ENCODE results near the gene SRSF10. TPM values are rescaled to one million over a fixed set of nuclear protein-coding genes. Genes with fewer than 3 reads are reported as not detected.
"Not testable (repeated sequence)": the region's sequence is repeated elsewhere in the genome, so short reads cannot be mapped to it uniquely, and the experiment has no call there.

SRSF10 gene
- total RNA-seq, 1 donor = 127 TPM

DNA sequence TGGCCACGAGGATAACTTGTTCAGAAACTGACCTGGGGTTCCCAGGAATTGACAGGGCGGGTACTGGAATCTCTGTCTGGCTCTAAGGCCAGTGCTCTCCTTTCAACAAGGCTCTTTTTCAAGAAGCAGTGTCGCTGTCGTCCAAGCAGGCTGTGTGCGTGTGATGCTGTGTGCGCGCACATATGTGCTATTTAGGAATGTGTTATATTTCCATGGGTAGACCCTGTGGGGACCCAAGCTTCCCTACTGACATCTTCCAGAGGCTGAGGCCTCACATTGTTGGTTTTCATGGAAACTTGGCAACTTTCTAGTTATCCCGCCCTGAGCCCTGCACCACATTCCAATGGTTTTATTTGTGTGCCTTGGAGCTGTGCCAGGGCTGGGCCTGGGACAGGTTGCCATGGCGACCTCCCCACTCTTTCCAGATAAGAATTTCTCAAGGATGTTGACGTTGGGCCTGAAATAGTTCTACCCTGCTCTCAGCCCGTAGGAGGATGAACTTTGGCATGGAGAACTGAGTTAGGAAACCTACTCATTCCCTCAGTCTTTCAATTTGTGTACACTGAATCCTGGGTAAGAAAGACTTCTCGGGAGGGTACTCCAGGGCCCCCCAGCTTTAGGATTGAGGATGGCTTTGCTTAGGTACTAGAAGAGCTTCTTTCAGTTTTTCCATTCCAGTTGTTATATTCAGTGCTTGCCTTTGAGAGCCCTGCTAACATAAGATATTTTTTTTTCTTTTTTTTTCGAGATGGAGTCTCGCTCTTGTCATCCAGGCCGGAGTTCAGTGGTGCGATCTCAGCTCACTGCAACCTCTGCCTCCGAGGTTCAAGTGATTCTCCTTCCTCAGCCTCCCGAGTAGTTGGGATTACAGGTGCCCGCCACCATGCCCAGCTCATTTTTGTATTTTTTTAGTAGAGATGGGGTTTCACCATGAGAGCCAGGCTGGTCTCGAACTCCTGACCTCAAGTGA lies 38.8 kb upstream of the SRSF10 start:
- TF ChIP-seq, protein P1, sequence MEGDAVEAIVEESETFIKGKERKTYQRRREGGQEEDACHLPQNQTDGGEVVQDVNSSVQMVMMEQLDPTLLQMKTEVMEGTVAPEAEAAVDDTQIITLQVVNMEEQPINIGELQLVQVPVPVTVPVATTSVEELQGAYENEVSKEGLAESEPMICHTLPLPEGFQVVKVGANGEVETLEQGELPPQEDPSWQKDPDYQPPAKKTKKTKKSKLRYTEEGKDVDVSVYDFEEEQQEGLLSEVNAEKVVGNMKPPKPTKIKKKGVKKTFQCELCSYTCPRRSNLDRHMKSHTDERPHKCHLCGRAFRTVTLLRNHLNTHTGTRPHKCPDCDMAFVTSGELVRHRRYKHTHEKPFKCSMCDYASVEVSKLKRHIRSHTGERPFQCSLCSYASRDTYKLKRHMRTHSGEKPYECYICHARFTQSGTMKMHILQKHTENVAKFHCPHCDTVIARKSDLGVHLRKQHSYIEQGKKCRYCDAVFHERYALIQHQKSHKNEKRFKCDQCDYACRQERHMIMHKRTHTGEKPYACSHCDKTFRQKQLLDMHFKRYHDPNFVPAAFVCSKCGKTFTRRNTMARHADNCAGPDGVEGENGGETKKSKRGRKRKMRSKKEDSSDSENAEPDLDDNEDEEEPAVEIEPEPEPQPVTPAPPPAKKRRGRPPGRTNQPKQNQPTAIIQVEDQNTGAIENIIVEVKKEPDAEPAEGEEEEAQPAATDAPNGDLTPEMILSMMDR (IDR thresholded peaks at IDR 0.05; ENCODE audit: insufficient read depth, low read length) = no peak
- peak overlapping the region; percentile 28 for H3K4me3 ChIP-seq (ENCODE audit: low read depth, low read length)
- DNase-seq (ENCODE audit: low read depth) = peak; percentile 100

DNA sequence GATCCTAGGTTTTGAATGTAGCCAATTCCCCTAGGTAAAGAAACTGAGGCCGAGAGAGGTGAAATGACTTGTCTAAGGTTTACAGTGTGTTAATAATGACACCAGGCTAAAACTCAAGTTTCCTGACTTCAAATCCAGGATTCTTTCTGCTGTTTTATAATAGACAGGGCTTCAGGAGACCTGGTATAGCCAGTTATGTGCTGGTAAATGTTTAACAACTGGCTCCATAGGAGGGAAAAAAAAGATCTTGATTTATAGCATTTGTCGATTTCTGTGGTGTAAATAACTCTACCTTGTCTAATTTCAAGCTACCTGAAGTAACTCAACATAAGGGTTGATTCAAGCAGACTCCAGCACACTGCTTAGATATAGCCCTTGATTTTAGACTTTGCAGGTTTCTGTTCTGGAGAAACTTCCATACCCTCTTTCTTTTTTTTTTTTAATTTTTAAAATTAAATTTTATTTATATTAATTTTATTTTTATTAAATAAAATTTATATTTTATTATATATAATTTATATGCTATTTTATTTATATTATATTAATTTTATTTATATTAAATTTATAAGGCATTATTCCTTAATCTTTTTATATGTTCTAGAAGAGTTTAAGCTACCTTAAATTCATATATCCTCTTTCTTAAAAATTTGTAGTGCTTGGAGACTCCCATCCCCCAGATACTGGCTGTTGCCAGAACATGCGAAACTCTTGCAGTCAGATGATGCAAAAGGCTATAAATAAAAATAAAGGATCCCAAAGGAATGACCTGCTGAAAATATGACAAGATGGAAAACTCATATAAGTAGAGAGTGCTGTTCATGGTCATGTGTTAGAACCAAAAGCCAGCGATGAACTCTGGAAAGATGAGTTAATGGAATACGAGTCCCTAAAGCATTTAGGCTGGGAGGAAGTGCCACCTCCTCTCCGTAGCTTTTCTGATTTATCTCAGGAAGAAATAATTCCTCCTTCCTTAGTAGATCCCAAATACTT lies 35.4 kb upstream of the SRSF10 start:
- TF ChIP-seq, protein P1 (IDR thresholded peaks at IDR 0.05; ENCODE audit: insufficient read depth, low read length) = no peak

GRCh38 chr1:24012878-24013277 lies 32.8 kb upstream of the SRSF10 start:
- DNase-seq (ENCODE audit: low read depth); H3K4me3 ChIP-seq (ENCODE audit: low read depth, low read length): not testable (repeated sequence)

More for the DNA sequence above, 35.4 kb upstream of the SRSF10 start:
- H3K4me3 ChIP-seq (ENCODE audit: low read depth, low read length) = no peak overlapping the region
- peak; percentile 93 for DNase-seq (ENCODE audit: low read depth)

GRCh38 chr1:24010650-24011049 lies 30.5 kb upstream of the SRSF10 start:
- DNase-seq (ENCODE audit: low read depth) = no peak
- TF ChIP-seq, protein P1 (IDR thresholded peaks at IDR 0.05; ENCODE audit: insufficient read depth, low read length) = no peak
- H3K4me3 ChIP-seq (ENCODE audit: low read depth, low read length) = no peak overlapping the region

- peak; percentile 54 for DNase-seq (ENCODE audit: low read depth)
- H3K4me3 ChIP-seq (ENCODE audit: low read depth, low read length) = no peak overlapping the region
- TF ChIP-seq, protein P1 (IDR thresholded peaks at IDR 0.05; ENCODE audit: insufficient read depth, low read length) = no peak
These were observed 29.3 kb upstream of the SRSF10 start for GRCh38 chr1:24009406-24009805.

GRCh38 chr1:24008574-24009184 lies 28.6 kb upstream of the SRSF10 start:
- peak; percentile 84 for DNase-seq (ENCODE audit: low read depth)
- not testable (repeated sequence) for H3K4me3 ChIP-seq (ENCODE audit: low read depth, low read length)

GRCh38 chr1:24007079-24007478 lies 27.0 kb upstream of the SRSF10 start:
- TF ChIP-seq, protein P1 (IDR thresholded peaks at IDR 0.05; ENCODE audit: insufficient read depth, low read length) = no peak
- H3K4me3 ChIP-seq (ENCODE audit: low read depth, low read length) = no peak overlapping the region
- no peak for DNase-seq (ENCODE audit: low read depth)

All from fibroblast of the aortic adventitia (primary cell).